Stimulated activated CD4-positive, alpha-beta T cell treated with anti-CD3 and anti-CD28 coated beads, Interleukin-12 subunit alpha, Interleukin-12 subunit beta, amount 100 ng/mL, for 24 hours (primary cell): ENCODE measurements around the gene CAMK2B.
A peak's percentile ranks its signal among the peaks of the same experiment; 100 is the strongest.
"Not testable (repeated sequence)": the region's sequence is repeated elsewhere in the genome, so short reads cannot be mapped to it uniquely, and the experiment has no call there.

ENCODE experiments used
- DNase-seq, 2 experiments: peaks; one replicate each; pipeline ENCODE4 v3.0.0-alpha.2; 2020; ENCODE audit warnings: low read depth in 2 of 2

Gene CAMK2B

GRCh38 chr7:44216521-44217222, 108.7 kb downstream of the CAMK2B start:
- DNase-seq: no peak

DNA sequence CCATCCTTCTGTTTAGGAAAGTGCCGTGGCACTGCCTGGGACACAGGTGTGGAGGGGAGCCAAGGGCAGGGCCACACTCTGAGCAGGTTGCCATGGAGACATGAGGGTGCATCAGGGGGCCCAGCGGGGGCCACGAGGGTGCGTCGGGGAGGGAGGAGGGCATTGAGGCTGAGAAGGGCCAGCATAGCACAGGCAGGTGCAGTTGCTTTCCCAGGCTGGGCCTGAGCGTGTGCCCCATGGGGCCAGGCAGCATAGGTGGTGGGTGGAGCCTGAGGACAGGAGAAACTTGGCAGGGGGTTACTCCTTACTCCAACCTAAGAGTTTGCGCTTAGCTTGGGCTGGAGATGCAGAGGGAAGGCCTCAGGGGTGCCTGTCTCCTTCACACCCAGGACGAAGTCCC, 109.4 kb downstream of the CAMK2B start:
- no peak for DNase-seq

DNA sequence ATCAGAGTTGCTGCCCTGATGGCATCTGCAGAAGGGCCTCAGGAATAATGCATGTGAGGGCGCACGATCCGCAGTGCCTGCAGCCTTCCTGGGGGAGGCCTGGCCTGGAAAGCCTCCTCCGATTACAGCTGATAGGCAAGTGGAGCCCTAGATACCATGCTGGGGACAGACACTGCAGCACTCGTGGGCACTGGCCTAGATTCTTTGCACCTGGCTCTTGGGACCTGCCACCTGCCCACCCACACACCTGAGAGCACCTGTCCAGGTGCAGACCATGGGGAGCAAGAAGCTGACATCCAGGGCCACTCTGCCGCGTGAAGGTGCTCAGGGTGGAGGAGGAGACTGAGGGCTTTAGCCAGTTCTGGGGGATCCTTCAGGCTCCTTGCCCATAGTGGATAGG, 109.9 kb downstream of the CAMK2B start:
- no peak for DNase-seq

GRCh38 chr7:44213877-44214388, 111.5 kb downstream of the CAMK2B start:
- no peak for DNase-seq

DNA sequence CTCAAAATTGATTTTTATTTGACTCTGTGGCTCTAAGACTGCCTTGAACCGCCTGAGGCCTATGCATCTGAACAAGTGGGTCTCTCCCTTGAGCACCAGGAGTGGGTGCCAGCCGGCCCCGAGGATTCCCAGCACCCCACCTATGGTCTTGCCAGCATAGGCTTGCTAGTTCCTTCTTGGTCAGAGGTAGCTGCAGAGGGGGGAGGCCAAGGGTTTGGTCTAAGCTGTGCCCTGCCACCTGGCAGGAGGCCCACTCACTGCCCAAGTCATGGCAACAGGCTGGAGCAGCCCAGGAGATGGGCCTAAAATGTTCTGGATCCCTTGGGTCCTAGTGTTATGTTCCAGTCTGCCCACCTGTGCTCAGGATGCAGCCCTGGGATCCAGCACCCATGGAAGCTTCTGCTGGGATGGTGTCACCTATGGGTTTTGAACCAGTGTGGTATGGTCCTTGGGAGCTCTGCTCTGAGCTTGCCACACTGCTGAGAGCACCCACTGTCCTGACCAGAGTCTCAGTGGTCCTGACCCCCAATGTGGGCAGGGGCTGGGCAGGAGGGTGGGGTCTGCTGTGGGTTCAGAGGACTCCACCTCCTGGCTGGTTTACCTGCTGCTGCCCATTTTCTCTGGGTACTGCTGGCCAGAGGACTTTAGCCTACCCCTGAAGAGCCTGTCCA, 112.1 kb downstream of the CAMK2B start:
- no peak for DNase-seq

DNA sequence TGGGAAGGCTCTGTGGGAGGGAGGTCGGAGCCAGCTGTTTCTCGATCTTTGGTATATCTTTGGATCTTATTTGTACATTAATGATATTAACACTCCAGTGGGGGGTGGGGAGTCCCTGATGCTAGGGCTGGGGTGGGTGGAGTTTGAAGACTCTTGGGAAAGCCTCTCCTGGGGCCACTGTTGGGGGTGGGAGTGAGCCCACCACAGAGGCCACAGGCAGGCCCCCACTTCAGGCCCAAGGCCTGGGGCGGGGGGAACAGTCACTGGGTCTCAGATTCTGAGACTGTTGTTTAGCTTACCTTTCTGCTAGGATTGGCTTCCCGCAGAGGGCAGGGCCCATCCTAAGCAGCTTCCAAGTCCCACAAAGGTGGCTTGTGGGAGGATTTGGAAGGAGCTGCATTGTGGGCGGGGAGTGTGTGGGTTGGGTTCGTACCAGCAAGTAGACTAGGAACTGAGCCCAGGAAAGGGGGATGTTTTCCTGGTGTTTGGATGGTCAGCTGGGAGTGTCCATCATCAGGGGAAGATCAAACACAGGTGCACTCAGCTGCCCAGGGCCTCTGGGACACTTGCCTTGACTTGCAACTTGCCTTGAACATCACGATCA, 112.7 kb downstream of the CAMK2B start:
- no peak for DNase-seq

DNA sequence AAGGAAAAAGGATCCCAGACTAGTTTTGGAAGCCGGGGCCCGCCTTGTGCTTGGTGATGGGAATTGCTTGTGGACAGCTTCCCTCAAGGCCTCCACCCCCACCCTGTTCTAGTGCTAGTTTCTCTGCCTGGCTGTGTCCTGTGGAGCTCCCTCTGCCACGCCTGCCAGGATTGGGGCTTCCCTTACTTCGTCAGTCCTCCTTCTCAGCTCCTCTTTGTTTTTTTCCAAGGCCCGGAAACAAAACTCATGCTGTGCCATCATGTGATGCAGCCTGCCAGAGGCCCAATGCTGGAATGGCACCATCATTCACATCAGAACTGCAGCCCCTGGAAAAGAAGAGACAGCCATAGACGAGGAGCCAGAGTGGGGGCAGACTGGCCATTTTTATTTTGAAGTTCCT, 113.4 kb downstream of the CAMK2B start:
- no peak for DNase-seq

DNA sequence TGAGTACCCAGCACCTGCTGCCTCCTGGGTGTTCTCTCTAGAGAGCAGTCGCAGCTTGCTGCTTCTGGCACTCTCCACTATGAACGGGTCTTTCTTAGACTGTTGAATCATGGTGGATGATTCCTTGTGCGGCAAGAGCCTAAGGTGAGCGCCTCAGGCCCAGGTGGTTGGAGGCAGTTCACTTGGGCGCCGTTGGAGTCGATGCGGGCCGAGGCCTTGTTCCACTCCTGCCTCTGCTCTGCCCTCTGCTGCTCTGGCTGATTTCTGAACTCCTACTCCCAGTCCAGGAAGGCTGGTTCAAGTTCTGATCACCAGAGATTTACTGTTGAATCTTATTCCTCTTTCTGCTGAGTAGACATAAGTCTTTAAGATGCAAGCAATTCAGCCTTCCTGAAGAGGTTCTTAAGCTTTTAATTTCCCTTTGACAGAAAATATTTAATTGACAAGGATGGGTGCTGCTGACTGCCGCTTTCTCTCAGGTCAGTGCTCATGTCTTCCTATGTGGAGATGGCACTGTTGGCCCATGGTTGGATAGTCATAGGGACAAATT, 114.2 kb downstream of the CAMK2B start:
- DNase-seq: no peak

DNA sequence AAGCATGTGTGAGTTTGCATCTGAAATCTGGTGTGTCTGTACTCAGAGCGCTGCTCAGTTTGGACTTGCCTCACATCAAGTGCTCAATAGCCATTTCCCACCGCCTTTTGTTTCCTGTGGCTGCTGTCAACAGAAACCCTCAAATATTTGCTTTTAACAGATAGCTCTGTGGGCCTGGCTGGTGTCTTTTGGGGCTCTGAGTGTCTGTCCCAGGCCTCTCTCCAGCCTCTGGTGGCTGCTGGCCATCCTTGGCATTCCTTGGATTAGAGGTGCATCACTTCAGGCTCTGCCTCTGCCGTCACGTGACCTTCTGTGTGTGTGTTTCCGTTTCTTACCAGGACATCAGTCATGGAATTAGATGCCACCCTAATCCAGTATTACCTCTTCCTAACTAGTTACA, 115.3 kb downstream of the CAMK2B start:
- DNase-seq: no peak

GRCh38 chr7:44208085-44208484, 117.3 kb downstream of the CAMK2B start:
- DNase-seq: no peak

DNA sequence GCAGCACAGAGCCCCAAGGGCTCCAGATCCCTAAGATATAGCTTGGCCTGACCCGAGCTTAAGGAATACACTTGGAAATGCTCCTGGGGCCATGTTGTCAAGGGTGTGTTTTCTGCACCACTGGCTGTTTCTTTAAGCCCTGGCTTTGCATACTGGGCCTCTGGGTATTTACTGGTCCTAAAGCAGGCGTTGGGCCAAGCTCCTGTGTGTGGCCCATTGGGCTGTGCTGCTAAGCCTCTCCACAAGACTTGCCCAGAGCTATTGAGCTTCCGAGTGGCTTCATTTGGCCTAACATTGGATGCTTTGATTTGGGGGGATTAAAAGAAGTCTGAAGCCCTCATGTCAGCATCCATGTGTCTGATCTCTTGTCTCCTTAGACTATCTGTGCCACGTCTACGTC, 119.4 kb downstream of the CAMK2B start:
- no peak for DNase-seq

GRCh38 chr7:44201813-44202212, 123.6 kb downstream of the CAMK2B start:
- DNase-seq: no peak

- peak; percentile 91 to 94 for DNase-seq
These were observed 124.5 kb downstream of the CAMK2B start, which contains the start of gene YKT6 for GRCh38 chr7:44200699-44201461. YKT6 (plus strand) TSS chr7:44200978; CDS start chr7:44201136, 158 bp downstream.

GRCh38 chr7:44200163-44200562, 125.2 kb downstream of the CAMK2B start:
- not testable (repeated sequence) for DNase-seq

- DNase-seq: no peak
These were observed 127.9 kb downstream of the CAMK2B start for GRCh38 chr7:44197474-44197873.

DNA sequence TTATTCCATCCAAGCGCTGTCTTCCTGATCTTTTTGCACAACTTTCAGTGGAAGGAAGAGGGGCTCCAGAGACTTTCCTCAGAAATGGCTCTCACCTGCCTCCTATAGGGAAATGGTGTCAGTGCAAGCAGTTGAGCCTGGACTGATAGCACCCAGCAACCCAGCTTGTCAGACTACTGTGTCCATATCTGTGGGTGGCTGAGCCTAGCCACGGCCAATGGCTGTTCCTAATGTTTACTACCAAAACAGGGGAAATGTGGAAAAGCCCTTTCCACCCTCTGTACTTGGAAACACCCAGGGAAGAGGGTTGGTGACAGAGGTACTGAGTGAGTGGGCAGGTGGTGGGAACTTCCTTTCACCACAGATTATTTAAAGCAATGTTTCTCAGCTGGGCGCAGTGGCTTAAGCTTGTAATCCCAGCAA, 128.9 kb downstream of the CAMK2B start:
- peak in 1 of 2 experiments; percentile 12 for DNase-seq

DNA sequence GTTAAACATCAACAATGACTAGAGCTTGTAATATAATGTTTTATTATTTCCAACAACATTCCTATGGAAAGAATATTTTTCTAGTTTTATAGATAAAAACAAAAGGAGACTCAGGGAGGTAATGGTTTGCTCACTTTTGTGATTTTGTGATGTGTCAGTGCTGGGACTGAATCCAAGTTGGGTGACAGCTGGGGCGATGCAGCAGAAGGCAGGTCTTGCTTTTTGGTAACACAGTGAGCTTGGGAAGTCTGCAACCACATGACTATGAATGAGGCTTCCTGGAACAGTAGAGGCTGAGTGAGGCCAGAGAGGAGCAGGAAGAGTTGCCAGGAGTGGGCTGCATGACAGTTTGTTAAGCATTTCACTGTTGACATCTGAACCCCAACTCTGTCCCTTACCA, 129.5 kb downstream of the CAMK2B start:
- DNase-seq: no peak

GRCh38 chr7:44194562-44195145, 130.7 kb downstream of the CAMK2B start:
- DNase-seq: no peak

DNA sequence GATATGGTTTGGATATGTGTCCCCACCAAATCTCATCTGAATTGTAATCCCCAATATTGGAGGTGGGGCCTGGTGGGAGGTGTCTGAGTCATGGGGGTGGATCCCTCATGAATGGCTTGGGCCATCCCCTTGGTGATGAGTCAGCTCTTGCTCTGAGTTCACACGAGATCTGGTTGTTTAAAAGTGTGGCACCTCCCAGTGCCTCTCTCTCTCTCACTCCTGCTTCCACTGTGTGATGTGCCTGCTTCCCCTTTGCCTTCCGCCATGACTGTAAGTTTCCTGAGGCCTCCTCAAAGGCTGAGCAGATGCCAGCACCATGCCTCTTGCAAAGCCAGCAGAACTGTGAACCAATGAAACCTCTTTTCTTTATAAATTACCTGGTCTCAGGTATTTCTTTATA, 131.3 kb downstream of the CAMK2B start:
- DNase-seq: peak; percentile 23 to 29

DNA sequence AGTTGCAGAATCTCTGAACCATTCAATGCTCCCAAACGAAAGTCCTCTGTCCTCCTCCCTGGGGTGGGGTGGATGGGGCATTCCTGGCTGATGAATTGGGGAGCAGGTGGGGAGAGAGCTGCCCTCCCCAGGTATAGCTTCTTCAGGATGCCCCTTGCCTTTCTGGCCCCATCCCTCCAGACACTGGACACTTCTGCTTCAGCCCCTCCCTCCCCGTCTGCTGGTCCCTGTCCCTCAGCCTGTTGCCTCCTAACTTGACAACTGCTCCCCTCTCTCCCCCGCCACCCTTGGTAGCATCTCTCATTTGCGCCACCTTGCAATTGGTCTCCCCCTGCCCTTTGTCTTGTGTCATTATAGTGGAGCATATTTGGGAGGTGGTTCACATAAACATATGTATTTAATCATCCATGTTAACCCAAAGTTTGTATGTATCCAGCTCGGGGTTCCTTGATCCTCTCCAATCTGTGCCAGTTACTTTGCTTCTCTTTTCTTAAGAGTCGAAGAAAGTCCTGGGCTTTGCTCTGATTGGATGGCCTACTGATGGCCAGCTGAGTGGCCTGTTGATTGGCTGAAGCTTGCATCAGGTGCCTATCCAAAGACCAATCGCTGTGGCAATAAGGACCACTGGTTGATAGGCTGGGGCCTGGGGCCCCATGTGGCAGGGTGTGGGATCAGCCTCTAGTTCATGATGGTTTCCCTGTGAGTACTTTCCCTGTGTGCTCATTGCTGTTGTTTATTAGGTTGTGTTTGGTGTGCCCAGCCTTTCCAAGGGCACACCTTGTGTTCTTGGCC, 132.2 kb downstream of the CAMK2B start:
- DNase-seq: no peak

- DNase-seq: no peak
These were observed 134.2 kb downstream of the CAMK2B start for GRCh38 chr7:44191171-44191570.
